ENCODE data around the gene SCAANT1. TPM values are rescaled to one million over a fixed set of nuclear protein-coding genes. Genes with fewer than 3 reads are reported as not detected.

SCAANT1 gene
- not detected for total RNA-seq
- not detected for polyA plus RNA-seq
- long read RNA-seq, donor 1, partial matches to known transcripts: 0 of 1 reads
- long read RNA-seq, donor 1, other reads (novel, unspliced or antisense): 0 of 1 reads
- long read RNA-seq, donor 2: 0 reads

DNA sequence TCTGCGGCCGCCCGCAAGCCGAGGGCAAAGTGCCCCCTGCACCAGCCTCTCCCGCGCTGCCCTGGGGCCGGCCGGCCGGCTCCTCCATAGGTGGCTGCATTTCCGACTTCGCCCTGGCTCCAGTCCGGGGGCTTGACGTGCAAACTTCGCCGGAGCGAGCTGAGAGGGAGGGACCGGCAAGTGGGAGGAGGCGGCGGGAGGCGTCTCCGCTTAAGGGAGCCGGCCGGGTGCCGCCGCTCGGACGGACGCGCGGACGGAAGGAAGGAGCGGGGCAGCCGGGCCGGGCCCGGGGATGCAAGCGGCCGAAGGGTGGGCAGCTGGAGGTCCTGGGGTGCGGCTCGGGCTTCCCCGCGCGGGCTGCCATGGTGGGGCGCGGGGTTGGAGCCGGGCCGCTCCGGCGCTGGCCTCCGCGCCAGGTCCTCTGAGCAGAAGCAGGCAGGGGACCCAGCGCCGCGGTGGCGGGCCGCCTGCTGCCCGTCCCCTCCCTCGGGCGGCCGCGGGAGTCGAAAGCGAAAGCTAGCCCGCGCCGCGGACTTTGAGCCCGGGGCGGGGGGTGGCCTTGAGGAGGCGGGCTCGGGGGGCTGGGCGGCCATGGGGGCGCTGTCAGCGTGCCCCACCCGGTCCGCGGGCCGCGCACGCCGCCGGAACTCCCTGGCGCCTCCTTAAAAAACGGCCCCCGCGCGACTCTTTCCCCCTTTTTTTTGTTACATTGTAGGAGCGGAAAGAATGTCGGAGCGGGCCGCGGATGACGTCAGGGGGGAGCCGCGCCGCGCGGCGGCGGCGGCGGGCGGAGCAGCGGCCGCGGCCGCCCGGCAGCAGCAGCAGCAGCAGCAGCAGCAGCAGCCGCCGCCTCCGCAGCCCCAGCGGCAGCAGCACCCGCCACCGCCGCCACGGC is at the start of gene SCAANT1:
SCAANT1 (minus strand) TSS at position 511 of the 895 bp plus-strand sequence.
- intact Hi-C loops (cut with DNase I): loop anchor here (5.0 to 10.0 kb wide), 2 partner anchors 50 to 83 kb away; partner anchors contain the start of genes ATXN7 (in 2 of the 2) and THOC7 (in 2 of the 2)

DNA sequence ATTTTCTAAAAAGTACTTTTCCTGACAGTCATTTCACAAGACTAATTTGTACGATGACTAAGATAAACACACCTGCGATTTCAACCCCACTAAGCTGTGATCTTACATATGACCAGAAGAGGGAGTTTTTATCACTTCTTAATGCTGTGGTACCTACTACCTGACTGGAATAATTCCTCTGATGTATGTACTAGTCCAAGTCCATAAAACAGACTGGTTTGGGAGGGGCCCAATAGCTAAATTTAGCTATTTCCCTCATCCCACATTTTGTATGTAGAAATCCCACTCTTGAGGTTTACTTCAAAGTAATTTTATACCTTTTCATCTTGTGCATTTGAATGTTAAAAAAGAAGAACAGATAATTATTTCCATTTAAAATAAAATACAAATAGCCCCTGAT is 49.7 kb upstream of the SCAANT1 start:
- ATAC-seq (ENCODE audit: low FRiP score) (peak; percentile 64), DNase-seq (no peak)
- WGBS, 2 donors: 9% methylated on average over 2 of the region's 2 CpGs
- Histone ChIP-seq H3K4me1 (ENCODE audit: control insufficient read depth in 1 of 2, insufficient read depth in 2 of 2, low read length in 2 of 2) (peaks cover 1 to 8% of the 10 kb centered on the region in 2 donors), H3K27ac (ENCODE audit: low read depth in 1 of 2, low read length in 2 of 2) (no peak overlapping the region), H3K4me3 (ENCODE audit: low read length in 2 of 2) (no peak overlapping the region), H3K36me3 (ENCODE audit: control insufficient read depth in 1 of 2, insufficient read depth in 2 of 2, low read length in 1 of 2) (no peaks in the 10 kb centered on the region), H3K27me3 (ENCODE audit: control insufficient read depth in 1 of 2, insufficient read depth in 2 of 2, low read length in 1 of 2) (no peaks in the 10 kb centered on the region), H3K9me3 (ENCODE audit: control insufficient read depth, low read length) (no peaks in the 10 kb centered on the region)
- intact Hi-C loops (cut with DNase I): no loop called here

More for the DNA sequence above, at the start of gene SCAANT1:
- no peaks in the 10 kb centered on the region for H3K9me3 ChIP-seq (ENCODE audit: control insufficient read depth, low read length)
- DNase-seq (peak; percentile 94 to 96), ATAC-seq (ENCODE audit: low FRiP score) (peak; percentile 94)
- no peaks in the 10 kb centered on the region for H3K36me3 ChIP-seq (ENCODE audit: control insufficient read depth in 1 of 2, insufficient read depth in 2 of 2, low read length in 1 of 2)
- H3K4me3 ChIP-seq (ENCODE audit: low read length in 2 of 2): peak within 1 kb of the TSS; percentile 86 to 99
- H3K27ac ChIP-seq (ENCODE audit: low read depth in 1 of 2, low read length in 2 of 2): peak within 1 kb of the TSS; percentile 98 to 99
- no peaks in the 10 kb centered on the region for H3K27me3 ChIP-seq (ENCODE audit: control insufficient read depth in 1 of 2, insufficient read depth in 2 of 2, low read length in 1 of 2)
- 1% methylated on average over 47 to 115 of the region's 115 CpGs for WGBS, 2 donors
- H3K4me1 ChIP-seq (ENCODE audit: control insufficient read depth in 1 of 2, insufficient read depth in 2 of 2, low read length in 2 of 2): peaks cover 0 to 4% of the 10 kb centered on the region in 2 donors

- Histone ChIP-seq H3K27me3 (ENCODE audit: control insufficient read depth in 1 of 2, insufficient read depth in 2 of 2, low read length in 1 of 2) (no peaks in the 10 kb centered on the region), H3K36me3 (ENCODE audit: control insufficient read depth in 1 of 2, insufficient read depth in 2 of 2, low read length in 1 of 2) (no peaks in the 10 kb centered on the region), H3K27ac (ENCODE audit: low read depth in 1 of 2, low read length in 2 of 2) (peak overlapping the region; percentile 28 to 69), H3K4me1 (ENCODE audit: control insufficient read depth in 1 of 2, insufficient read depth in 2 of 2, low read length in 2 of 2) (peaks cover 1 to 8% of the 10 kb centered on the region in 2 donors), H3K4me3 (ENCODE audit: low read length in 2 of 2) (peak overlapping the region; percentile 39 to 77), H3K9me3 (ENCODE audit: control insufficient read depth, low read length) (no peaks in the 10 kb centered on the region)
- WGBS, 2 donors: 4% methylated on average over 6 of the region's 6 CpGs
- peak; percentile 61 to 76 for DNase-seq
- ATAC-seq (ENCODE audit: low FRiP score): peak; percentile 78
- intact Hi-C loops (cut with DNase I): no loop called here
Measured at GRCh38 chr3:63960048-63960711, 48.0 kb upstream of the SCAANT1 start.

- no peak overlapping the region for H3K27ac ChIP-seq (ENCODE audit: low read depth in 1 of 2, low read length in 2 of 2)
- no peak for ATAC-seq (ENCODE audit: low FRiP score)
- no peaks in the 10 kb centered on the region for H3K27me3 ChIP-seq (ENCODE audit: control insufficient read depth in 1 of 2, insufficient read depth in 2 of 2, low read length in 1 of 2)
- no peaks in the 10 kb centered on the region for H3K9me3 ChIP-seq (ENCODE audit: control insufficient read depth, low read length)
- no peak for DNase-seq
- 14 to 19% methylated on average over 3 of the region's 3 CpGs for WGBS, 2 donors
- intact Hi-C loops (cut with DNase I): no loop called here
- peaks cover 0 to 2% of the 10 kb centered on the region in 2 donors for H3K36me3 ChIP-seq (ENCODE audit: control insufficient read depth in 1 of 2, insufficient read depth in 2 of 2, low read length in 1 of 2)
- peaks cover 0 to 2% of the 10 kb centered on the region in 2 donors for H3K4me1 ChIP-seq (ENCODE audit: control insufficient read depth in 1 of 2, insufficient read depth in 2 of 2, low read length in 2 of 2)
- H3K4me3 ChIP-seq (ENCODE audit: low read length in 2 of 2): no peak overlapping the region
Measured at GRCh38 chr3:63959146-63959545, 47.0 kb upstream of the SCAANT1 start.

GRCh38 chr3:63955830-63956545 is 43.8 kb upstream of the SCAANT1 start:
- no peak overlapping the region for H3K27ac ChIP-seq (ENCODE audit: low read depth in 1 of 2, low read length in 2 of 2)
- ATAC-seq (ENCODE audit: low FRiP score) (no peak), DNase-seq (no peak)
- H3K9me3 ChIP-seq (ENCODE audit: control insufficient read depth, low read length): no peaks in the 10 kb centered on the region
- WGBS, 2 donors: 83 to 88% methylated on average over 13 of the region's 13 CpGs
- peaks cover 0 to 2% of the 10 kb centered on the region in 2 donors for H3K36me3 ChIP-seq (ENCODE audit: control insufficient read depth in 1 of 2, insufficient read depth in 2 of 2, low read length in 1 of 2)
- H3K4me1 ChIP-seq (ENCODE audit: control insufficient read depth in 1 of 2, insufficient read depth in 2 of 2, low read length in 2 of 2): peaks cover 0 to 2% of the 10 kb centered on the region in 2 donors
- intact Hi-C loops (cut with DNase I): no loop called here
- no peak overlapping the region for H3K4me3 ChIP-seq (ENCODE audit: low read length in 2 of 2)
- H3K27me3 ChIP-seq (ENCODE audit: control insufficient read depth in 1 of 2, insufficient read depth in 2 of 2, low read length in 1 of 2): no peaks in the 10 kb centered on the region

- 63 to 68% methylated on average over 3 of the region's 3 CpGs for WGBS, 2 donors
- intact Hi-C loops (cut with DNase I): no loop called here
- Histone ChIP-seq H3K4me3 (ENCODE audit: low read length in 2 of 2) (no peak overlapping the region), H3K4me1 (ENCODE audit: control insufficient read depth in 1 of 2, insufficient read depth in 2 of 2, low read length in 2 of 2) (peaks cover 0 to 2% of the 10 kb centered on the region in 2 donors), H3K36me3 (ENCODE audit: control insufficient read depth in 1 of 2, insufficient read depth in 2 of 2, low read length in 1 of 2) (peaks cover 0 to 2% of the 10 kb centered on the region in 2 donors), H3K27me3 (ENCODE audit: control insufficient read depth in 1 of 2, insufficient read depth in 2 of 2, low read length in 1 of 2) (no peaks in the 10 kb centered on the region), H3K9me3 (ENCODE audit: control insufficient read depth, low read length) (no peaks in the 10 kb centered on the region), H3K27ac (ENCODE audit: low read depth in 1 of 2, low read length in 2 of 2) (no peak overlapping the region)
- DNase-seq: no peak
- no peak for ATAC-seq (ENCODE audit: low FRiP score)
Measured at GRCh38 chr3:63955036-63955650, 43.0 kb upstream of the SCAANT1 start.

DNA sequence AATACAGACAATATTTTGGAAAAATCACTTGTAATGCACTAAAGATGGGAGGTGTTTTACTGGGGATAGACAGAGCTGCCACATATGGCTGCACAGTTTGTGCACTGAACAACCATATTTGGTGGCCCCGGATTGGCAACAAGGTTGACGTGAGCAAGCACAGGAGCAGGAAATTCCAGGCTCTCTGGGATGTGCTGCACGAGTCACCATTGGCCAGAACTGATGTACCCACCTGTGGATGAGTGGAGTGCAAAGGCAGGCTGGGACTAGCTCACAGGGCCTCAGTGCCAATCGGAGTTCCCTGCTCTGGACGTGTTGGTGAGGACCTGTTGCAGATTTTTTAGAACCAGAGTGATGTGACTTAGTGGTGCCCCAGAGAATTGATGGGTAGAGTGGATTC is 42.0 kb upstream of the SCAANT1 start:
- ATAC-seq (ENCODE audit: low FRiP score) (no peak), DNase-seq (no peak)
- 80 to 81% methylated on average over 5 of the region's 5 CpGs for WGBS, 2 donors
- Histone ChIP-seq H3K4me3 (ENCODE audit: low read length in 2 of 2) (no peak overlapping the region), H3K9me3 (ENCODE audit: control insufficient read depth, low read length) (no peaks in the 10 kb centered on the region), H3K4me1 (ENCODE audit: control insufficient read depth in 1 of 2, insufficient read depth in 2 of 2, low read length in 2 of 2) (peaks cover 0 to 2% of the 10 kb centered on the region in 2 donors), H3K27me3 (ENCODE audit: control insufficient read depth in 1 of 2, insufficient read depth in 2 of 2, low read length in 1 of 2) (no peaks in the 10 kb centered on the region), H3K27ac (ENCODE audit: low read depth in 1 of 2, low read length in 2 of 2) (no peak overlapping the region), H3K36me3 (ENCODE audit: control insufficient read depth in 1 of 2, insufficient read depth in 2 of 2, low read length in 1 of 2) (peaks cover 0 to 2% of the 10 kb centered on the region in 2 donors)
- intact Hi-C loops (cut with DNase I): no loop called here

GRCh38 chr3:63952248-63952594 is 40.0 kb upstream of the SCAANT1 start:
- H3K36me3 ChIP-seq (ENCODE audit: control insufficient read depth in 1 of 2, insufficient read depth in 2 of 2, low read length in 1 of 2): peaks cover 0 to 2% of the 10 kb centered on the region in 2 donors
- H3K4me1 ChIP-seq (ENCODE audit: control insufficient read depth in 1 of 2, insufficient read depth in 2 of 2, low read length in 2 of 2): peaks cover 0 to 9% of the 10 kb centered on the region in 2 donors
- H3K27ac ChIP-seq (ENCODE audit: low read depth in 1 of 2, low read length in 2 of 2): no peak overlapping the region
- H3K9me3 ChIP-seq (ENCODE audit: control insufficient read depth, low read length): no peaks in the 10 kb centered on the region
- intact Hi-C loops (cut with DNase I): no loop called here
- no peak for DNase-seq
- H3K4me3 ChIP-seq (ENCODE audit: low read length in 2 of 2): no peak overlapping the region
- no peak for ATAC-seq (ENCODE audit: low FRiP score)
- 78 to 81% methylated on average over 2 of the region's 2 CpGs for WGBS, 2 donors
- no peaks in the 10 kb centered on the region for H3K27me3 ChIP-seq (ENCODE audit: control insufficient read depth in 1 of 2, insufficient read depth in 2 of 2, low read length in 1 of 2)
